Nucleus accumbens (tissue), 56 donors: ENCODE data around the gene CALML6.

ENCODE experiments used
- DNase-seq, 56 donors: peaks; one replicate each; lab custom pipeline; 2025; lab: John Stamatoyannopoulos, UW

The CALML6 gene

GRCh38 chr1:1908506-1908791, 6.6 kb upstream of the CALML6 start:
- peak in 4 of 56 donors; percentile 42 to 72 (median 58) for DNase-seq

- no peak for DNase-seq
Observed at GRCh38 chr1:1910033-1910465, 5.0 kb upstream of the CALML6 start.

- DNase-seq: no peak
Observed at GRCh38 chr1:1910651-1911331, 4.3 kb upstream of the CALML6 start.

GRCh38 chr1:1911350-1912041, 3.6 kb upstream of the CALML6 start:
- no peak for DNase-seq

- DNase-seq: no peak
Observed at GRCh38 chr1:1914101-1914970, 724 bp upstream of the CALML6 start.

- no peak for DNase-seq
Observed at GRCh38 chr1:1915911-1916840, 1.1 kb downstream of the CALML6 start.

GRCh38 chr1:1916851-1917251, 1.8 kb downstream of the CALML6 start:
- no peak for DNase-seq

- no peak for DNase-seq
Observed at GRCh38 chr1:1917304-1917976, 2.4 kb downstream of the CALML6 start.

GRCh38 chr1:1917995-1918900, 3.2 kb downstream of the CALML6 start:
- no peak for DNase-seq

- no peak for DNase-seq
Observed at GRCh38 chr1:1918901-1919303, 3.8 kb downstream of the CALML6 start, which contains the start of gene TMEM52. Gene TMEM52 (minus strand): TSS chr1:1919279. CDS start chr1:1919265, 14 bp downstream.

- peak; percentile 24 to 97 (median 85) for DNase-seq
Observed at GRCh38 chr1:1919304-1920056, 4.4 kb downstream of the CALML6 start.

- no peak for DNase-seq
Observed at GRCh38 chr1:1920057-1920607, 5.1 kb downstream of the CALML6 start.

GRCh38 chr1:1920608-1921458, 5.8 kb downstream of the CALML6 start:
- no peak for DNase-seq

GRCh38 chr1:1921459-1921862, 6.4 kb downstream of the CALML6 start:
- DNase-seq: no peak

GRCh38 chr1:1921901-1922701, 7.0 kb downstream of the CALML6 start:
- no peak for DNase-seq

- no peak for DNase-seq
Observed at GRCh38 chr1:1922702-1922955, 7.6 kb downstream of the CALML6 start.
